HG03139 (cell line): ENCODE results near the gene PISD.

Source experiments
- ATAC-seq: cut with Tn5 transposase; IDR thresholded peaks from one replicate; pipeline ENCODE4 v1.9.1; 2021; ENCODE audit not compliant: unreplicated experiment

The PISD gene

DNA sequence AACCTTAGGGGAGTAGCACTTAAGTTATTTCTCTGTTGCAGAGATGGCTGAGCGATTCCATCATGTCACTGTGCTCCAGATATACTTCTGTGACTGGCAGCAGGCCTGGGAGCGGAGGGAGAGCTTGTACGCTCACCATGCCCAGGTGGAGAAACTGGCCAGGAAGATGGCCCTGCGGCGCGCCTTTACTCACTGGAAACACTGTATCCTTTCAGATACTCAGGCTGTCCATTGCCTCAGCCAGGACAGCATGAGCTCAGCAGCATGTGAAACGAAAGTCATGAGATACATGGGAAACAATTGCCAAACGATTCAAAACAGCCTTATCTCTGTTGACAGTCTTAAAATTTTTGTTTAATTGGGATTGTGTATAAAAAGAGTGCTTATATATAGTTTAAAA, 86.8 kb downstream of the PISD start:
- no peak for ATAC-seq

DNA sequence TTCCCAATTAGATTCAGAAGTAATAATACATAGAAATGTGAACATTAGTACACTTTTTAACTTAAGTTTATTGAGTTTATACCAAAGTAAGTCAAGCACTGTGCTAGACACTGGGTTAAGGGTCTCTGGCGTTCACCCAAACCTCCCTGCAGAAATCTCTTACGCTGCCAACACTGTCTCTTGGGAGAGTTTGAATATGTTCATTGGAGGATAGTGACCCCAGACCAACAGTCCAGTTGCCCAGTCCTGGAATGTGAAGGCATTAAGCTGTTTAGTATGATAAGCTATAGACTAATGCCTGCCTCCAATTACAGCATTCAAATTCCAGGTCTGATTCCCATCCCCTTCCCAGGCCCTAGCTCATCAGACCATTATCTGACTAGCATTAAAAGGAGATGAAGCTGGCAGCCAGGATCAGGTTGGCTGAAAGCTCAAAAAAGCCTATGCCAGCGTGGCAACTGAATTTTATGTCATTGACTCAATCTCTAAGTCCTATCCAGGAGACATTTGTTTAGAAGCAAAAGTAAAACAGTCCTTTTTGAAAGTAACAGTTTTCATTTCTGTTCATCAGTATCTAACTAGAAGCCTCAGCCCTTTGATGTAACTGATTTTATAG, 87.9 kb downstream of the PISD start:
- ATAC-seq: no peak

DNA sequence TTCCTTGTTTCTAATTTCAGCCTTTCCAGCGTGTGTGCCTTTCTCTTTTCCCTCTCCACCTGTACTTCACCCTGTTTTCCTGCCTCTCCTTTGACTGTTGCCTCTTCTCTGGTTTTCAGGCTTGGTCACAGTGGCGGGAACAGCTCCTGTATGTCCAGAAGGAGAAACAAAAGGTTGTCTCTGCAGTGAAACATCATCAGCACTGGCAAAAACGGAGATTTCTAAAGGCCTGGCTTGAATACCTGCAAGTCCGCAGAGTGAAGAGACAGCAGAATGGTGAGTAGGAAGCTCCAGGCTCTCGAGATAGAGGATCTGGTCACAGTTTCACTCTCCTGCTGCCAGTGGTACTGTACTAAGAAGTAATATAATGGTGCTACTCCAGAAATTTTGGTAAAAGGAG, 89.1 kb downstream of the PISD start:
- ATAC-seq: no peak

DNA sequence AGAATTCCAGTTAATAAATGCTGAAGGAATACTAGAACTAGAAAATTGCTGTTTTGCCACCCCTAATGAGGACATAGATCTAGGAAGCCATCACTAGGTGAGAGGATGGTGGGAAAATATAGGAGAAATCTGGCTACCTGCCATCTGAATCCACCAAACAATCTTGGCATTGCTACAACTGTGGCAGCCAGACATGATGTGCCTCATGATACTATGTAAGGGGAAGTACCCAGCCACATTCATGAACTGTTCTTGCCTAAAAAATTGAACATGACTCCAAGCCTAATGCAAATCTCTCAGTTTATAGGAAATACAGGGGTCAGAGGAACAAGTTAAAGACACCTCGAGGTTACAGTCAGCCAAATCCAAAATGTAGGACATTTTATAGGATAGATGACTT, 92.9 kb downstream of the PISD start:
- no peak for ATAC-seq
